K562 (cell line): ENCODE data around the gene ZNF791. TPM values are rescaled to one million over a fixed set of nuclear protein-coding genes. Genes with fewer than 3 reads are reported as not detected.

ENCODE experiments used
- FUS ChIP-seq: fragments of 200-400 bp; formaldehyde crosslinking; optimal IDR thresholded peaks from 2 replicates; pipeline ENCODE3; 2017; ENCODE audit warnings: low read depth, low read length
- GABPA ChIP-seq: fragments of 200-800 bp; sonication (Bioruptor generic); conservative IDR thresholded peaks from 2 replicates; pipeline ENCODE4 v1.6.1; 2016; ENCODE audit warnings: low read depth, missing genetic modification characterization, missing compliant biosample characterization
- HDAC2 ChIP-seq: fragments of 450-650 bp; IDR thresholded peaks from 2 replicates; pipeline ENCODE4 v1.6.1; 2016; ENCODE audit warnings: mild to moderate bottlenecking
- MAFG ChIP-seq: fragments of 450-650 bp; conservative IDR thresholded peaks from 2 replicates; pipeline ENCODE4 v1.6.1; 2016; ENCODE audit warnings: missing genetic modification characterization, missing compliant biosample characterization
- MCM5 ChIP-seq: fragments of 450-650 bp; IDR thresholded peaks from 2 replicates; pipeline ENCODE4 v1.6.1; 2016; ENCODE audit warnings: low read depth
- NFYB ChIP-seq: IDR thresholded peaks from 2 replicates; pipeline ENCODE4 v1.6.1; 2011; ENCODE audit warnings: mild to moderate bottlenecking, moderate library complexity; ENCODE audit not compliant: insufficient read length; ENCODE audit errors: extremely low read depth
- RBM22 ChIP-seq: fragments of 200-400 bp; formaldehyde crosslinking; IDR thresholded peaks from 2 replicates; pipeline ENCODE4 v1.6.1; 2018; ENCODE audit warnings: low read length, low read depth; ENCODE audit not compliant: poor library complexity, severe bottlenecking
- RCOR1 ChIP-seq, 2 experiments: IDR thresholded peaks; 2 replicates each; pipeline ENCODE4 v1.6.1; 2012; ENCODE audit warnings: low read depth in 2 of 2, low read length in 2 of 2, borderline replicate concordance in 1 of 2, improper control_type of control experiment in 1 of 2
- SIRT6 ChIP-seq: IDR thresholded peaks from one replicate; pipeline ENCODE4 v1.6.1; 2012; ENCODE audit warnings: low read depth, mild to moderate bottlenecking, control low read depth, inconsistent platforms, low read length, moderate library complexity
- SP2 ChIP-seq: IDR thresholded peaks from 2 replicates; pipeline ENCODE4 v1.6.1; 2011; ENCODE audit warnings: mild to moderate bottlenecking, low read depth, low read length, moderate library complexity; ENCODE audit not compliant: poor library complexity, severe bottlenecking; ENCODE audit errors: extremely low read depth
- ZFP1 ChIP-seq: fragments of 450-650 bp; formaldehyde crosslinking; IDR thresholded peaks from 2 replicates; pipeline ENCODE4 v1.4.0; 2020; ENCODE audit warnings: mild to moderate bottlenecking, mixed read lengths
- ZNF133 ChIP-seq: fragments of 250-450 bp; sonication (Bioruptor Pico); IDR thresholded peaks from 2 replicates; pipeline ENCODE4 v1.4.0; 2020; ENCODE audit warnings: mild to moderate bottlenecking
- ZNF354B ChIP-seq: fragments of 250-450 bp; sonication (Bioruptor Pico); IDR thresholded peaks from 2 replicates; pipeline ENCODE4 v1.4.0; 2020
- ZNF408 ChIP-seq: fragments of 250-450 bp; sonication (Bioruptor Pico); IDR thresholded peaks from 2 replicates; pipeline ENCODE4 v1.4.0; 2020; ENCODE audit warnings: low read depth, mild to moderate bottlenecking, moderate library complexity
- polyA plus RNA-seq, 8 experiments: library from polyadenylated mRNA; depleted of rRNA in 4 of 8; stranded (reverse) in 5 of 8; unstranded in 3 of 8; fragments of >200 nt; fragmentation: Nextera tagmentation in 2 of 8; fragmentation: Illumina TruSeq in 1 of 8; extraction: Ambion mirVana in 2 of 8; extraction: Trizol in 1 of 8; gene quantifications; 2 replicates each; pipeline versions ENCODE4 v1.2.1 to v1.2.3, GENCODE V29; 2011 to 2014; ENCODE audit warnings: inconsistent platforms in 1 of 8, missing spikeins in 1 of 8
- total RNA-seq, 7 experiments: library from RNA; depleted of rRNA in 6 of 7; stranded (reverse); fragments of >200 nt in 6 of 7; fragmentation: Illumina TruSeq in 2 of 7; extraction: Trizol in 2 of 7; gene quantifications; 2 replicates each; pipeline versions ENCODE4 v1.2.1 to v1.2.3, GENCODE V29; 2011 to 2021; ENCODE audit warnings: low replicate concordance in 1 of 7
- TF ChIP-seq, protein P1 (sequence below), 2 experiments: fragments of 450-650 bp; IDR thresholded peaks; 2 replicates each; pipeline ENCODE4 v1.6.1; 2016; ENCODE audit warnings: mild to moderate bottlenecking in 2 of 2, borderline replicate concordance in 1 of 2, low read depth in 1 of 2, moderate library complexity in 1 of 2
- TF ChIP-seq, protein P2 (sequence below): fragments of 250-450 bp; sonication (Bioruptor Pico); IDR thresholded peaks from 2 replicates; pipeline ENCODE4 v1.6.1; 2021; ENCODE audit warnings: mild to moderate bottlenecking
- TF ChIP-seq, protein P3 (sequence below): fragments of 450-650 bp; IDR thresholded peaks from 2 replicates; pipeline ENCODE4 v1.6.1; 2016

The ZNF791 gene
- total and polyA plus RNA-seq, 9 of the 15 experiments (the other 6 are each of a cell fraction or from before 2014, with no cell fraction given): 7.8 to 22.7 (median 13.1) TPM

DNA sequence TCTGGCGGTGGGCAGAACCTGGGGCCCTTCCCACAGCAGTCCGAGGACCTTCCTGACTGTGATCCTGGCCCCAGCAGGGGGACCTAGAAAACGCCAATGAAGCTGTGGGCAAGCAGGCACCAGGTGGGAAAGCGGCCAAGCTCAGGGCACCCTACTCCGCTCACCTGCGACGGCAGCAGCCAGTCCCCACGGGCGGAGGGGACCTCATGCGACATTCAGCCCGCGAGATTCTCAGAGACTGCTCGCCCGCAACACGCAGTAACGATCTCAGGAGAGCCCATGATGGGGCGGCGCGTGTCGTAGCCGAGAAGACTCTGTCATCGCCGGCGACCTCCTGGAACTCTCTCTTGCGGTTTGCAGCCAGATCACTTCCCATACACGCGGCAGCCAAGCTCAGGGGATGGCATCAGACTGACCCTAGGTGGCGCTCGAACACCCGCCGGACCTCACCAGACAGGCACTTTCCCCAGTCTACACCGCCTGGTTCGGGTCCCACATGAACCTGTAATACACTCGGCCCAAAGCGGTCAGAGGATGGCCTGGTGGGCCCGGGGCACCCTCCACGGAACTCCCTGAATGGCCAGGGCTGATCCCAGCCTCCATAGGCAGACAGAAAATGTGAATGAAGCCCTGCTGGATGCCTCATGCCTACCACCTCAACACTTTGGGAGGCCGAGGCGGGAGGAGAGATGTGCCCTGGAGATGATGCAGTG lies 29.3 kb downstream of the ZNF791 start (continued):
- TF ChIP-seq SP2 (no peak), ZNF408 (CRISPR knock-in tag) (no peak), NFYB (no peak), GABPA (no peak), MCM5 (no peak), ZNF354B (CRISPR knock-in tag) (no peak), SIRT6 (no peak), ZNF133 (CRISPR knock-in tag) (no peak), MAFG (tag) (no peak), RCOR1 (IDR thresholded peaks at IDR 0.05; ENCODE audit: borderline replicate concordance in 1 of 2, low read depth in 2 of 2, low read length in 2 of 2) (peak in 1 of 2 experiments; percentile 48; a peak in 1 of 4 replicates), ZFP1 (CRISPR knock-in tag) (no peak), RBM22 (no peak), HDAC2 (0 out of 2 replicates have a peak, but pooled peaks have one; percentile 23), FUS (no peak)
- TF ChIP-seq, protein P1, sequence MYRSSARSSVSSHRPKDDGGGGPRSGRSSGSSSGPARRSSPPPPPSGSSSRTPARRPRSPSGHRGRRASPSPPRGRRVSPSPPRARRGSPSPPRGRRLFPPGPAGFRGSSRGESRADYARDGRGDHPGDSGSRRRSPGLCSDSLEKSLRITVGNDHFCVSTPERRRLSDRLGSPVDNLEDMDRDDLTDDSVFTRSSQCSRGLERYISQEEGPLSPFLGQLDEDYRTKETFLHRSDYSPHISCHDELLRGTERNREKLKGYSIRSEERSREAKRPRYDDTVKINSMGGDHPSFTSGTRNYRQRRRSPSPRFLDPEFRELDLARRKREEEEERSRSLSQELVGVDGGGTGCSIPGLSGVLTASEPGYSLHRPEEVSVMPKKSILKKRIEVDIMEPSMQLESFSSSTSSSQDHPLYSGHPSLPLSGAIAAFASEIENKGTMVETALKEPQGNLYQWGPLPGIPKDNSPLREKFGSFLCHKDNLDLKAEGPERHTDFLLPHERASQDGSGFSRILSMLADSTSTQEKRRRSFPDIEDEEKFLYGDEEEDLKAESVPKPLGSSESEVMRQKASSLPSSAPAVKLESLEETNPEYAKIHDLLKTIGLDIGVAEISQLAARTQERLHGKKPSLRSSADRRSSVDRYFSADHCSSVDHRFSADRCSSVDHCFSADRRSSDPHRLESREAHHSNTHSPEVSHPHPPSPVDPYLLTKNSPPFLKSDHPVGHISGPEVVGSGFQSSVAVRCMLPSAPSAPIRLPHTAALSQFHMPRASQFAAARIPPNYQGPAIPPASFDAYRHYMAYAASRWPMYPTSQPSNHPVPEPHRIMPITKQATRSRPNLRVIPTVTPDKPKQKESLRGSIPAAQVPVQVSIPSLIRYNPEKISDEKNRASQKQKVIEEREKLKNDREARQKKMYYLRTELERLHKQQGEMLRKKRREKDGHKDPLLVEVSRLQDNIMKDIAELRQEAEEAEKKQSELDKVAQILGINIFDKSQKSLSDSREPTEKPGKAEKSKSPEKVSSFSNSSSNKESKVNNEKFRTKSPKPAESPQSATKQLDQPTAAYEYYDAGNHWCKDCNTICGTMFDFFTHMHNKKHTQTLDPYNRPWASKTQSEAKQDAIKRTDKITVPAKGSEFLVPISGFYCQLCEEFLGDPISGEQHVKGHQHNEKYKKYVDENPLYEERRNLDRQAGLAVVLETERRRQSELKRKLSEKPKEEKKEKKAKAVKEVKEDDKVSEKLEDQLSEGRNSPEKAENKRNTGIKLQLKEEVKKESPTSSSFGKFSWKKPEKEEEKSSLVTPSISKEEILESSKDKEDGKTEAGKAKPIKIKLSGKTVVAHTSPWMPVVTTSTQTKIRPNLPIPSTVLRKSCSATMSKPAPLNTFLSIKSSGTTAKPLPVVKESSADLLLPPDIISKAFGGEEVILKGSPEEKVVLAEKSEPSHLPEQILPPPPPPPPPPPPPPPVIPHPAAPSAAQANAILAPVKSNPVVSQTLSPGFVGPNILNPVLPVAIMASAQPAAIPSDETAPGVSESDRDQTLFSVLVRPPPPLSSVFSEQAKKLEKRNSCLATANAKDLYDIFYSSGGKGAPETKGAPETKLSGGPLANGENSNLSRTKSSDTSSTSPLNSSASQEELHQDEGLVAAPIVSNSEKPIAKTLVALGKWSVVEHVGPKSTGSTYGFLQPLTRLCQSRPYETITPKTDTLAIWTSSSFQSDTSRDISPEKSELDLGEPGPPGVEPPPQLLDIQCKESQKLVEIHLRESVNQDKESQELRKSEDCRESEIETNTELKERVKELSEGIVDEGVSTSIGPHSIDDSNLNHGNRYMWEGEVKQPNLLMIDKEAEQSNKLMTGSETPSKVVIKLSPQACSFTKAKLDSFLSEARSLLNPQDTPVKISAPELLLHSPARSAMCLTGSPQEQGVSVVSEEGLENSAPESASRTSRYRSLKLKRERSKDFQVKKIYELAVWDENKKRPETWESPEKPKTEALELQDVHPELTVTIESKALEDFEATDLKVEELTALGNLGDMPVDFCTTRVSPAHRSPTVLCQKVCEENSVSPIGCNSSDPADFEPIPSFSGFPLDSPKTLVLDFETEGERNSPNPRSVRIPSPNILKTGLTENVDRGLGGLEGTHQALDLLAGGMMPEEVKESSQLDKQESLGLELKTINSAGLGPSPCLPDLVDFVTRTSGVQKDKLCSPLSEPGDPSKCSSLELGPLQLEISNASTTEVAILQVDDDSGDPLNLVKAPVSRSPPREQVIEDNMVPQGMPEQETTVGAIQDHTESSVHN (IDR thresholded peaks at IDR 0.05; ENCODE audit: borderline replicate concordance in 1 of 2, low read depth in 1 of 2): no peak
- TF ChIP-seq, protein P2, sequence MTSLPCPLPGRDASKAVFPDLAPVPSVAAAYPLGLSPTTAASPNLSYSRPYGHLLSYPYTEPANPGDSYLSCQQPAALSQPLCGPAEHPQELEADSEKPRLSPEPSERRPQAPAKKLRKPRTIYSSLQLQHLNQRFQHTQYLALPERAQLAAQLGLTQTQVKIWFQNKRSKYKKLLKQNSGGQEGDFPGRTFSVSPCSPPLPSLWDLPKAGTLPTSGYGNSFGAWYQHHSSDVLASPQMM (CRISPR knock-in tag): no peak
- TF ChIP-seq, protein P3, sequence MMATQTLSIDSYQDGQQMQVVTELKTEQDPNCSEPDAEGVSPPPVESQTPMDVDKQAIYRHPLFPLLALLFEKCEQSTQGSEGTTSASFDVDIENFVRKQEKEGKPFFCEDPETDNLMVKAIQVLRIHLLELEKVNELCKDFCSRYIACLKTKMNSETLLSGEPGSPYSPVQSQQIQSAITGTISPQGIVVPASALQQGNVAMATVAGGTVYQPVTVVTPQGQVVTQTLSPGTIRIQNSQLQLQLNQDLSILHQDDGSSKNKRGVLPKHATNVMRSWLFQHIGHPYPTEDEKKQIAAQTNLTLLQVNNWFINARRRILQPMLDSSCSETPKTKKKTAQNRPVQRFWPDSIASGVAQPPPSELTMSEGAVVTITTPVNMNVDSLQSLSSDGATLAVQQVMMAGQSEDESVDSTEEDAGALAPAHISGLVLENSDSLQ: peak; percentile 7; the same call in 1 of the 2 replicates
